Erythroblast (primary cell): Measurements from ENCODE around the gene ABCD1.

Experiments
- GATA1 ChIP-seq: IDR thresholded peaks from 2 replicates; pipeline ENCODE4 v1.6.1; 2011; ENCODE audit warnings: low read depth, mild to moderate bottlenecking, control low read depth, low read length, moderate library complexity
- POLR2A ChIP-seq: IDR thresholded peaks from 2 replicates; pipeline ENCODE4 v1.6.1; 2011; ENCODE audit warnings: mild to moderate bottlenecking, low read length

GRCh38 chrX:153686711-153687110, 37.9 kb upstream of the ABCD1 start:
- TF ChIP-seq POLR2A = no peak
- no peak for TF ChIP-seq GATA1
